OCI-LY3 (cell line): ENCODE data around the gene SLAMF6.

Source experiments
- CTCF ChIP-seq: fragments of 200-600, 300-600 bp; sonication (generic); IDR thresholded peaks from 2 replicates; pipeline ENCODE4 v1.5.1; 2014; ENCODE audit warnings: antibody characterized with exemption, low read length, low read depth
- EZH2phosphoT487 ChIP-seq: fragments of 200-600 bp; shearing (Covaris generic); IDR thresholded peaks from 2 replicates; pipeline ENCODE4 v1.6.1; 2018; ENCODE audit warnings: antibody characterized with exemption, mixed run types, low read depth

DNA sequence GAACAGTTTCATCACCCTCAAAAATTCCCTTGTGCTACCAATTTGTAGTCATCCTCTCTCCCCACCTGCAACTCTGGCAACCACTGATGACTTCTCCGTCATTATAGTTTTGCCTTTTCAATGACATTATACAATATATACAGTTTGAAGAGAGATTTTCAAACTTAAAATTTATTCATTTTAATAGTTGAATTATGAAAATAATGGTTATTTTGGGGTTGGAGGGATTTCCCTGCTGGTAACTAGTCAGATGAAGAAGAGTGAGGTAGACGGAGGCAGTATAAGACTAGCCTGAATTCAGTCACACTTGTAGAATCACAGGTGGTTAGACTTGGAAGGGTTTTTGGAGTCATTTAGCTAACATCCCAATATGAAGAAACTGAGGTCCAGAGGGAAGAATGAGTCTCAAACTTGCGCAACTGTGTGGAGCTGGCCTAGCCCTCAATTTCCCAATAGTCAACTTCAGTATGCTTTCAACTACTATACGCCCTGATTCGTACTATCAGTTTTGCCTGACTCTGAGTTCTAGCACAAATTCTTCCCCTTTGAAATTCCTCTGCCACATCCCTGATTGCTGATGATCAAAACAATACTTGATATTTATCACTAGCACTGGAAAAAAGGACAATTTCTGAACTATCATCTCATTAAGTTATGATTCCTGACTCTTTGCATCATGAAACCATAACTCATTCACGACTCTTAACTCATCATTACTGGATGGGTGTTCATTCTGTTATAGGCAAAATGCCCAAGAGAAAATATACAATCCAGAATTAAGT, 68.5 kb downstream of the SLAMF6 start:
- TF ChIP-seq CTCF: no peak
- no peak for TF ChIP-seq EZH2phosphoT487
